Hepatocyte (in vitro differentiated cells): ENCODE results near the gene TRIM34. TPM values are rescaled to one million over a fixed set of nuclear protein-coding genes. Genes with fewer than 3 reads are reported as not detected.

Experiments used
- DNase-seq: peaks from one replicate; pipeline ENCODE4 v3.0.0-alpha.2; 2016; ENCODE audit warnings: low spot score
- H2AFZ ChIP-seq: fragments of 200-600 bp; sonication (generic); 2 replicates; pipeline ENCODE4 v1.6.0; 2016; ENCODE audit warnings: antibody characterized with exemption, mild to moderate bottlenecking
- H3K27ac ChIP-seq: fragments of 200-600 bp; sonication (generic); 2 replicates; pipeline ENCODE4 v1.5.1; 2016; ENCODE audit warnings: mild to moderate bottlenecking
- H3K27me3 ChIP-seq: fragments of 200-600 bp; sonication (generic); 2 replicates; pipeline ENCODE4 v1.6.1; 2016
- H3K36me3 ChIP-seq: fragments of 200-600 bp; sonication (generic); replicated peaks from 2 replicates; pipeline ENCODE4 v1.5.1; 2016; ENCODE audit warnings: low read depth; ENCODE audit not compliant: insufficient read depth
- H3K4me1 ChIP-seq: fragments of 200-600 bp; sonication (generic); 2 replicates; pipeline ENCODE4 v1.5.1; 2016; ENCODE audit warnings: mild to moderate bottlenecking, moderate library complexity; ENCODE audit not compliant: insufficient read depth
- H3K4me2 ChIP-seq: fragments of 200-600 bp; sonication (generic); 2 replicates; pipeline ENCODE4 v1.6.0; 2016
- H3K4me3 ChIP-seq: fragments of 200-600 bp; sonication (generic); 2 replicates; pipeline ENCODE4 v1.5.1; 2016; ENCODE audit warnings: mild to moderate bottlenecking
- H3K79me2 ChIP-seq: fragments of 200-600 bp; sonication (generic); 2 replicates; pipeline ENCODE4 v1.6.0; 2017; ENCODE audit warnings: mild to moderate bottlenecking
- H3K9me2 ChIP-seq: fragments of 200-600 bp; sonication (generic); replicated peaks from 2 replicates; pipeline ENCODE4 v1.6.0; 2017; ENCODE audit warnings: mild to moderate bottlenecking; ENCODE audit not compliant: insufficient read depth
- H3K9me3 ChIP-seq: fragments of 200-600 bp; sonication (generic); 2 replicates; pipeline ENCODE4 v1.5.1; 2016; ENCODE audit warnings: low read depth, mild to moderate bottlenecking
- H4K20me1 ChIP-seq: fragments of 200-600 bp; sonication (generic); 2 replicates; pipeline ENCODE4 v1.6.0; 2016; ENCODE audit warnings: mild to moderate bottlenecking; ENCODE audit not compliant: insufficient read depth, poor library complexity, severe bottlenecking
- EZH2 ChIP-seq: fragments of 200-600 bp; sonication (generic); IDR thresholded peaks from 2 replicates; pipeline ENCODE4 v1.6.1; 2016; ENCODE audit warnings: antibody characterized with exemption, mild to moderate bottlenecking, borderline replicate concordance
- EZH2phosphoT487 ChIP-seq: fragments of 200-600 bp; sonication (generic); IDR thresholded peaks from one replicate; pipeline ENCODE4 v1.6.1; 2018; ENCODE audit warnings: antibody characterized with exemption, mild to moderate bottlenecking, low read depth, moderate library complexity; ENCODE audit not compliant: unreplicated experiment, severe bottlenecking
- WGBS: methylation state at CpG from one replicate; pipeline ENCODE4 v1.1.6; 2016; ENCODE audit warnings: low lambda C conversion rate; ENCODE audit errors: missing lambda C conversion rate; 5-methylcytosine and 5-hydroxymethylcytosine counted together
- polyA plus RNA-seq: library from polyadenylated mRNA; unstranded; fragments of >200 nt; fragmentation: Nextera tagmentation; extraction: Ambion mirVana; gene quantifications from 2 replicates; pipeline ENCODE4 v1.2.1, GENCODE V29; 2016
- total RNA-seq: library from RNA; depleted of rRNA; stranded (reverse); fragments of >200 nt; gene quantifications from 2 replicates; pipeline ENCODE4 v1.2.3, GENCODE V29; 2014
- TF ChIP-seq, protein P1 (sequence below): fragments of 200-600 bp; sonication (generic); IDR thresholded peaks from 2 replicates; pipeline ENCODE4 v1.5.1; 2016; ENCODE audit warnings: antibody characterized with exemption, mild to moderate bottlenecking; ENCODE audit not compliant: poor library complexity

TRIM34 gene
- total and polyA plus RNA-seq, 2 experiments from 2014 or later: 3.6 to 14.6 TPM

DNA sequence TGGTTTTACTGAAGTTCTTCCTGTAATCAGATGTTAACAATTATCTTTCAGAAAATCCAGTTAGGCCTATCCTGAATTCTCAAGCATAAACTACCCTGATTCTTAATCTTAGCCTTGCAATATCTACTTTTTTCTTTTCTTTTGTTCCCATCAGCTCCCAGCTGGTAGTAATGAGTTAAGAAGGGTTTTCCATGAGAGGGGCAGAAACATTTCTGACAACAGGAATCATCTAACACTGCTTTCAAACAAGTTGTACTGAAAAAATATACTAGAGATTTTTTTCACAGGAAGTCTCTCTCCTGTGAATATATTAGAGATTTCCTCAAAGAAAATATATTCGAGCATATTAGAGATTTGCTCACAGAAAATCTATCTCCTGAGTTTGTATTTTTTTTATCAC lies 31.7 kb upstream of the TRIM34 start:
- H3K27ac ChIP-seq: no peak overlapping the region
- no peaks in the 10 kb centered on the region for H3K36me3 ChIP-seq
- no peak overlapping the region for H3K4me3 ChIP-seq
- H3K4me1 ChIP-seq: no peaks in the 10 kb centered on the region
- TF ChIP-seq EZH2phosphoT487 (no peak), EZH2 (no peak)
- TF ChIP-seq, protein P1, sequence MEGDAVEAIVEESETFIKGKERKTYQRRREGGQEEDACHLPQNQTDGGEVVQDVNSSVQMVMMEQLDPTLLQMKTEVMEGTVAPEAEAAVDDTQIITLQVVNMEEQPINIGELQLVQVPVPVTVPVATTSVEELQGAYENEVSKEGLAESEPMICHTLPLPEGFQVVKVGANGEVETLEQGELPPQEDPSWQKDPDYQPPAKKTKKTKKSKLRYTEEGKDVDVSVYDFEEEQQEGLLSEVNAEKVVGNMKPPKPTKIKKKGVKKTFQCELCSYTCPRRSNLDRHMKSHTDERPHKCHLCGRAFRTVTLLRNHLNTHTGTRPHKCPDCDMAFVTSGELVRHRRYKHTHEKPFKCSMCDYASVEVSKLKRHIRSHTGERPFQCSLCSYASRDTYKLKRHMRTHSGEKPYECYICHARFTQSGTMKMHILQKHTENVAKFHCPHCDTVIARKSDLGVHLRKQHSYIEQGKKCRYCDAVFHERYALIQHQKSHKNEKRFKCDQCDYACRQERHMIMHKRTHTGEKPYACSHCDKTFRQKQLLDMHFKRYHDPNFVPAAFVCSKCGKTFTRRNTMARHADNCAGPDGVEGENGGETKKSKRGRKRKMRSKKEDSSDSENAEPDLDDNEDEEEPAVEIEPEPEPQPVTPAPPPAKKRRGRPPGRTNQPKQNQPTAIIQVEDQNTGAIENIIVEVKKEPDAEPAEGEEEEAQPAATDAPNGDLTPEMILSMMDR: no peak
- H3K27me3 ChIP-seq: no peaks in the 10 kb centered on the region
- H3K4me2 ChIP-seq: no peak overlapping the region
- H4K20me1 ChIP-seq: no peaks in the 10 kb centered on the region
- H2AFZ ChIP-seq: no peak overlapping the region
- no peak for DNase-seq
- H3K9me3 ChIP-seq: no peaks in the 10 kb centered on the region
- WGBS: 92% methylated on average over 1 of the region's 1 CpG
- H3K79me2 ChIP-seq: no peaks in the 10 kb centered on the region
- no peaks in the 10 kb centered on the region for H3K9me2 ChIP-seq

- Histone ChIP-seq H3K27ac (peak within 1 kb of the TSS; percentile 66), H4K20me1 (no peaks in the 10 kb centered on the region), H3K4me3 (peak within 1 kb of the TSS; percentile 48), H3K27me3 (no peaks in the 10 kb centered on the region), H3K36me3 (no peaks in the 10 kb centered on the region), H3K4me2 (peak within 1 kb of the TSS; percentile 83), H2AFZ (peak within 1 kb of the TSS; percentile 82), H3K79me2 (peaks cover 5% of the 10 kb centered on the region), H3K9me2 (no peaks in the 10 kb centered on the region), H3K4me1 (no peaks in the 10 kb centered on the region), H3K9me3 (no peaks in the 10 kb centered on the region)
- TF ChIP-seq EZH2 (no peak), EZH2phosphoT487 (no peak)
- TF ChIP-seq, protein P1: no peak
- peak; percentile 80 for DNase-seq
- whole genome bisulfite sequencing: 9% methylated on average over 20 of the region's 20 CpGs
These were observed 28.1 kb upstream of the TRIM34 start, which contains the start of gene TRIM6 for GRCh38 chr11:5596607-5597201. Gene TRIM6, plus strand, starts transcription at chr11:5596637. Its CDS starts 261 bp downstream, at chr11:5596898.

DNA sequence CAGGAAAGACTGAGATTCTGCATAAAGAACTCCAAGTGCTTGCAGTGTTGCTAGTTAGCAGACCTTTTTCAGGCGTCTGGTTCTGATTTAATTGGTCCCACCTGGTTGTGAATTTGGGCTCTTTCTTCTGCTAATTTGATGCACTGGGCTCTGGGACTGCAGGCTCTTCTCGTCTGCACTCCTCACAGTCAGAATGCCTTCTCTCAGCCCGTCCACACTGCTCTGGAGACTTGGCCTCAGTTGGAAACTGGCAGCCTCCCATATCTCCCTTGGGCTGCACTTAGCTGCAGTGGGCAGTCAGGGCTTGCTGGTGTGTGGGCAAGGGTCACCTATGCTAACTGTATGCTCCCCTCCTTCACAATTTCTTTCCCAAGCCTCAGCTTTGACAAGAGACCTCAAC lies 26.8 kb upstream of the TRIM34 start:
- Histone ChIP-seq H2AFZ (no peak overlapping the region), H3K4me1 (no peaks in the 10 kb centered on the region), H3K4me2 (peak overlapping the region; percentile 83)

More for the DNA sequence above, 26.8 kb upstream of the TRIM34 start:
- 58% methylated on average over 3 of the region's 3 CpGs for WGBS
- no peak overlapping the region for H3K4me3 ChIP-seq
- no peaks in the 10 kb centered on the region for H3K27me3 ChIP-seq
- no peaks in the 10 kb centered on the region for H4K20me1 ChIP-seq
- peaks cover 5% of the 10 kb centered on the region for H3K79me2 ChIP-seq
- no peak for DNase-seq
- TF ChIP-seq, protein P1: no peak
- no peak for TF ChIP-seq EZH2
- no peak for TF ChIP-seq EZH2phosphoT487
- H3K36me3 ChIP-seq: no peaks in the 10 kb centered on the region
- no peak overlapping the region for H3K27ac ChIP-seq
- H3K9me2 ChIP-seq: no peaks in the 10 kb centered on the region
- H3K9me3 ChIP-seq: no peaks in the 10 kb centered on the region
